HUES6 (cell line): ENCODE results near the gene LUC7L3.
"Not testable (repeated sequence)": the region's sequence is repeated elsewhere in the genome, so short reads cannot be mapped to it uniquely, and the experiment has no call there.

Experiments used
- H3K27ac ChIP-seq: 2 replicates; pipeline ENCODE4 v1.7.0; 2013; ENCODE audit warnings: low read depth, mild to moderate bottlenecking, low read length, inconsistent platforms
- H3K27me3 ChIP-seq: 2 replicates; pipeline ENCODE4 v1.6.1; 2013; ENCODE audit warnings: low read length; ENCODE audit not compliant: control insufficient read depth, insufficient read depth
- H3K36me3 ChIP-seq: 2 replicates; pipeline ENCODE4 v1.6.1; 2013; ENCODE audit warnings: low read length; ENCODE audit not compliant: control insufficient read depth, insufficient read depth
- H3K4me1 ChIP-seq: 2 replicates; pipeline ENCODE4 v1.6.1; 2013; ENCODE audit warnings: low read length; ENCODE audit not compliant: control insufficient read depth, insufficient read depth
- H3K4me3 ChIP-seq: 2 replicates; pipeline ENCODE4 v1.5.1; 2013; ENCODE audit warnings: low read depth, low read length
- H3K9ac ChIP-seq: one replicate; pipeline ENCODE4 v1.6.1; 2013; ENCODE audit warnings: mild to moderate bottlenecking, low read length
- H3K9me3 ChIP-seq: 2 replicates; pipeline ENCODE4 v1.6.1; 2013; ENCODE audit warnings: low read depth, low read length; ENCODE audit not compliant: control insufficient read depth, insufficient read depth

Gene LUC7L3

GRCh38 chr17:50715471-50715870, 3.9 kb upstream of the LUC7L3 start:
- H3K9me3 ChIP-seq: no peaks in the 10 kb centered on the region
- no peaks in the 10 kb centered on the region for H3K36me3 ChIP-seq
- H3K4me1 ChIP-seq: peaks cover 4% of the 10 kb centered on the region
- no peaks in the 10 kb centered on the region for H3K27me3 ChIP-seq
- no peak overlapping the region for H3K9ac ChIP-seq
- no peak overlapping the region for H3K4me3 ChIP-seq
- H3K27ac ChIP-seq: no peak overlapping the region

GRCh38 chr17:50719924-50720794, 756 bp downstream of the LUC7L3 start:
- no peaks in the 10 kb centered on the region for H3K36me3 ChIP-seq
- no peaks in the 10 kb centered on the region for H3K9me3 ChIP-seq
- peaks cover 16% of the 10 kb centered on the region for H3K4me1 ChIP-seq
- no peaks in the 10 kb centered on the region for H3K27me3 ChIP-seq
- H3K27ac ChIP-seq: peak overlapping the region; percentile 99
- H3K4me3 ChIP-seq: peak overlapping the region; percentile 91
- peak overlapping the region; percentile 93 for H3K9ac ChIP-seq

- Histone ChIP-seq H3K4me3 (peak overlapping the region; percentile 91), H3K27ac (no peak overlapping the region), H3K9ac (peak overlapping the region; percentile 10), H3K4me1 (peaks cover 16% of the 10 kb centered on the region), H3K9me3 (no peaks in the 10 kb centered on the region), H3K36me3 (no peaks in the 10 kb centered on the region; the same call in 1 of the 2 replicates), H3K27me3 (no peaks in the 10 kb centered on the region)
Observed at GRCh38 chr17:50721194-50722010, 2.0 kb downstream of the LUC7L3 start.

- peak overlapping the region; percentile 16; the same call in 1 of the 2 replicates for H3K4me3 ChIP-seq
- H3K9me3 ChIP-seq: no peaks in the 10 kb centered on the region
- H3K4me1 ChIP-seq: peaks cover 16% of the 10 kb centered on the region
- H3K9ac ChIP-seq: no peak overlapping the region
- H3K27me3 ChIP-seq: no peaks in the 10 kb centered on the region
- H3K36me3 ChIP-seq: no peaks in the 10 kb centered on the region; the same call in 1 of the 2 replicates
- no peak overlapping the region for H3K27ac ChIP-seq
Observed at GRCh38 chr17:50722746-50723145, 3.3 kb downstream of the LUC7L3 start.

DNA sequence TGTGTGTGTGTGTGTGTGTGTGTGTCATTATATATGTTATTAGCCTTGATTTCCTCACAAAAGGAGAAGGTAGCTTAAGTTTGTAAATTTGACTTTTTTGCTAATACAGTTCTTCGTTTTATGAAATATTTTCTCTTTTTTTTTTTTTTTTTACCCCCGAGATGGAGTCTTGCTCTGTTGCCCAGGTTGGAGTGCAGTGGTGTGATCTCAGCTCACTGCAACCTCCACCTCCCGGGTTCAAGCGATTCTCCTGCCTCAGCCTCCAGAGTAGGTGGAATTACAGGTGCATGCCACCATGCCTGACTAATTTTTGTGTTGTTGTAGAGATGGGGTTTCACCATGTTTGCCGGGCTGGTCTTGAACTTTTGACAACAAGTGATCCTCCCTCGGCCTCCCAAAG, 5.2 kb downstream of the LUC7L3 start:
- H3K27ac ChIP-seq, H3K9me3 ChIP-seq, H3K4me3 ChIP-seq, H3K36me3 ChIP-seq, H3K27me3 ChIP-seq, H3K9ac ChIP-seq: not testable (repeated sequence)
- peaks cover 16% of the 10 kb centered on the region for H3K4me1 ChIP-seq

DNA sequence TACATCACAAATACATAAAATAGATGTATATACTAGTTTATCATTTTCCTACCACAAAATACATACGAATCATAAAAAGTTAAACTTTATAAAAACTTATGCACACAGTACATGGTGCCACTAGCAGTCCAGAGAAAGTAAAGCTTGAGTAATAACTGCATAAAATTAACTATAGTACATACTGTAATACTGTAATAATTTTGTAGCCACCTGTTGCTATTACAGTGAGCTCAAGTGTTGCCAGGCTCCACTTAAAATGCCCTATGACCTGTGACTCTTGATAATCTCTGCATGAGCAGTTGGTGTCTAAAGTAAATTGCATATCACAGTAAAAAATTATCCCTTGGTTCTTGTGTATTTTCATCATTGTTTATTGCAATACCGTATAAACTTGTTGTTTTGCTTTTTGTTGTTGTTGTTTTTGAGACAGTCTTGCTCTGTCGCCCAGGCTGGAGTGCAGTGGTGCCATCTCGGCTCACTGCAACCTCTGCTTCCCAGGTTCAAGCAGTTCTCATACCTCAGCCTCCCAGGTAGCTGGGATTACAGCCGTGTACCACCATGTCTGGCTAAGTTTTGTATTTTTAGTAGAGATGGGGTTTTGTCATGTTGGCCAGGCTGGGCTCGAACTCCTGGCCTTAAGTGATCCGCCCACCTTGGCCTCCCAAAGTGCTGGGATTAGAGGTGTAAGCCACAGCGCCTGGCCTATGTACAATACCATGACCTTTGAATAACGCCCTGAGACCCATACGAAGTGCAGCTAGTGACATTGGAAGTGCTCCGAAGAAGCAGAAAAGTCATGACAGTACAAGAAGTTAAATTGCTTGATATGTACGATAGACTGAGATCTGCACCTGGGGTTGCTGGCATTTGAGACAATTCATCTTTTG, 6.6 kb downstream of the LUC7L3 start:
- Histone ChIP-seq H3K27me3 (no peaks in the 10 kb centered on the region), H3K36me3 (no peaks in the 10 kb centered on the region; the same call in 1 of the 2 replicates), H3K4me3 (no peak overlapping the region), H3K27ac (no peak overlapping the region), H3K4me1 (peaks cover 16% of the 10 kb centered on the region), H3K9ac (no peak overlapping the region), H3K9me3 (no peaks in the 10 kb centered on the region)

GRCh38 chr17:50728112-50728429, 8.7 kb downstream of the LUC7L3 start:
- no peak overlapping the region for H3K27ac ChIP-seq
- H3K4me1 ChIP-seq: peaks cover 1% of the 10 kb centered on the region; the same call in 1 of the 2 replicates
- no peaks in the 10 kb centered on the region for H3K27me3 ChIP-seq
- H3K9ac ChIP-seq: no peak overlapping the region
- no peaks in the 10 kb centered on the region for H3K9me3 ChIP-seq
- no peak overlapping the region for H3K4me3 ChIP-seq
- peaks cover 4% of the 10 kb centered on the region; the same call in 1 of the 2 replicates for H3K36me3 ChIP-seq

- Histone ChIP-seq H3K4me1 (no peaks in the 10 kb centered on the region), H3K36me3 (peaks cover 4% of the 10 kb centered on the region; the same call in 1 of the 2 replicates), H3K27ac (no peak overlapping the region), H3K9me3 (no peaks in the 10 kb centered on the region), H3K9ac (no peak overlapping the region), H3K27me3 (no peaks in the 10 kb centered on the region), H3K4me3 (no peak overlapping the region)
Observed at GRCh38 chr17:50728881-50729765, 9.7 kb downstream of the LUC7L3 start.

GRCh38 chr17:50731575-50732460, 12.4 kb downstream of the LUC7L3 start:
- Histone ChIP-seq H3K9me3 (no peaks in the 10 kb centered on the region), H3K36me3 (peaks cover 12% of the 10 kb centered on the region; the same call in 1 of the 2 replicates), H3K27me3 (no peaks in the 10 kb centered on the region), H3K4me1 (no peaks in the 10 kb centered on the region), H3K9ac (no peak overlapping the region), H3K4me3 (no peak overlapping the region), H3K27ac (no peak overlapping the region)
